ENCODE measurements around the gene TEX9. TPM values are rescaled to one million over a fixed set of nuclear protein-coding genes. Genes with fewer than 3 reads are reported as not detected.
A peak's percentile ranks its signal among the peaks of the same experiment; 100 is the strongest.

Gene TEX9
- total and polyA plus RNA-seq, 2 of the 4 experiments (the other 2 are of a cell fraction), result 0.63 to 1.4 TPM

GRCh38 chr15:56366211-56366610 lies 985 bp downstream of the TEX9 start:
- BruUV-seq (replicated peaks), result no TSS peak
- Histone ChIP-seq H3K4me1 (ENCODE audit: control insufficient read depth, insufficient read depth, low read length) (no peaks in the 10 kb centered on the region), H2BK5ac (ENCODE audit: low read depth, low read length, poor library complexity, severe bottlenecking) (no peak overlapping the region), H3K36me3 (ENCODE audit: control insufficient read depth, insufficient read depth, low read length) (no peaks in the 10 kb centered on the region), H4K8ac (ENCODE audit: low read depth in 2 of 2, low read length in 2 of 2) (no peak overlapping the region), H3K4ac (ENCODE audit: low read depth, low read length) (no peak overlapping the region), H3K56ac (ENCODE audit: extremely low read depth, insufficient read depth, low read length) (no peak overlapping the region), H3K4me2 (ENCODE audit: low read depth, low read length) (peak overlapping the region; percentile 87; the same call in 1 of the 2 replicates), H3K4me3 (ENCODE audit: insufficient read depth, low read depth, low read length) (no peak overlapping the region), H2BK15ac (ENCODE audit: low read depth, low read length) (no peak overlapping the region), H2AK5ac (ENCODE audit: low read depth, low read length) (no peak overlapping the region), H3K9me1 (ENCODE audit: insufficient read depth, low read length) (no peaks in the 10 kb centered on the region), H4K20me1 (ENCODE audit: insufficient read depth, low read length) (no peaks in the 10 kb centered on the region), H2BK120ac (ENCODE audit: low read depth, low read length) (no peak overlapping the region), H3K9ac (ENCODE audit: low read depth, low read length) (no peak overlapping the region), H3K27ac (ENCODE audit: insufficient read depth, low read length) (no peak overlapping the region), H3K23ac (ENCODE audit: low read depth, low read length) (no peak overlapping the region), H3K9me3 (ENCODE audit: control insufficient read depth, insufficient read depth, low read length) (no peaks in the 10 kb centered on the region), H2AFZ (replicated peaks; ENCODE audit: low read length, poor library complexity) (no peak overlapping the region), H4K5ac (ENCODE audit: low read depth, low read length) (no peak overlapping the region), H3K18ac (ENCODE audit: low read depth, low read length) (no peak overlapping the region), H2AK9ac (replicated peaks; ENCODE audit: low read depth, low read length, poor library complexity) (no peak overlapping the region), H2BK20ac (ENCODE audit: low read depth, low read length) (no peak overlapping the region), H3K27me3 (ENCODE audit: control insufficient read depth, insufficient read depth, low read length) (no peaks in the 10 kb centered on the region), H3K14ac (replicated peaks; ENCODE audit: low read depth, low read length) (no peak overlapping the region), H4K91ac (ENCODE audit: insufficient read depth, low read depth, low read length) (no peak overlapping the region), H3K79me1 (ENCODE audit: low read depth in 1 of 2, low read length in 2 of 2) (no peaks in the 10 kb centered on the region)
- dilution Hi-C loops (cut with HindIII; ENCODE audit: low sequenced_read_pairs, unreplicated experiment), result no loop called here
- in situ Hi-C loops (cut with MboI; ENCODE audit: low sequenced_read_pairs), result no loop called here
- ChIA-PET CTCF (interaction anchor here (0.6 kb wide), 1 partner anchor 13 kb away, joined by 3 read pairs; no protein-coding TSS in a partner anchor), POLR2A (ENCODE audit: unreplicated experiment) (no interaction called here)
- no peak for TF ChIP-seq CEBPB (IDR thresholded peaks at IDR 0.05; ENCODE audit: low read depth, low read length)
- TF ChIP-seq ELK1 (IDR thresholded peaks at IDR 0.05; ENCODE audit: borderline replicate concordance, low read depth, low read length), result no peak
- TF ChIP-seq SMC3 (IDR thresholded peaks at IDR 0.05; ENCODE audit: low read depth, low read length), result no peak
- no peak for TF ChIP-seq USF2 (IDR thresholded peaks at IDR 0.05; ENCODE audit: low read depth, low read length)
- no peak for TF ChIP-seq NFE2L2 (IDR thresholded peaks at IDR 0.05; ENCODE audit: low read depth, low read length)
- no peak for TF ChIP-seq FOS (IDR thresholded peaks at IDR 0.05; ENCODE audit: low read depth, low read length)
- TF ChIP-seq CHD1 (IDR thresholded peaks at IDR 0.05; ENCODE audit: low read depth, low read length), result no peak
- no peak for TF ChIP-seq CTCF (conservative IDR thresholded peaks at IDR 0.05; ENCODE audit: low read depth, low read length)
- TF ChIP-seq RCOR1 (IDR thresholded peaks at IDR 0.05; ENCODE audit: insufficient replicate concordance, low read length), result no peak
- TF ChIP-seq MXI1 (IDR thresholded peaks at IDR 0.05; ENCODE audit: borderline replicate concordance, low read depth, low read length), result no peak
- no peak for TF ChIP-seq POLR2A (IDR thresholded peaks at IDR 0.05; ENCODE audit: low read depth, low read length)
- no peak for TF ChIP-seq BHLHE40 (IDR thresholded peaks at IDR 0.05; ENCODE audit: low read depth, low read length)
- TF ChIP-seq RFX5 (IDR thresholded peaks at IDR 0.05; ENCODE audit: low read depth, low read length), result no peak
- TF ChIP-seq RAD21 (IDR thresholded peaks at IDR 0.05; ENCODE audit: low read length), result no peak
- no peak for TF ChIP-seq MAZ (IDR thresholded peaks at IDR 0.05; ENCODE audit: borderline replicate concordance, low read depth, low read length)
- TF ChIP-seq MAFK (IDR thresholded peaks at IDR 0.05; ENCODE audit: low read depth, low read length), result no peak
- DNase-seq, result no peak
- ATAC-seq (ENCODE audit: low read depth), result no peak
- intact Hi-C loops (cut with micrococcal nuclease), result loop anchor here (5.0 kb wide), 1 partner anchor 374 kb away; the partner anchor contains the start of gene NEDD4
- WGBS, 2 experiments (ENCODE audit: extremely low coverage in 2 of 2, insufficient read length in 1 of 2), result no CpG with 5 or more reads among the region's 2 CpGs
